ENCODE data around the gene ELFN1. TPM values are rescaled to one million over a fixed set of nuclear protein-coding genes. Genes with fewer than 3 reads are reported as not detected.

Gene ELFN1
- total RNA-seq, 1 donor from 2014 or later: 19.7 TPM

DNA sequence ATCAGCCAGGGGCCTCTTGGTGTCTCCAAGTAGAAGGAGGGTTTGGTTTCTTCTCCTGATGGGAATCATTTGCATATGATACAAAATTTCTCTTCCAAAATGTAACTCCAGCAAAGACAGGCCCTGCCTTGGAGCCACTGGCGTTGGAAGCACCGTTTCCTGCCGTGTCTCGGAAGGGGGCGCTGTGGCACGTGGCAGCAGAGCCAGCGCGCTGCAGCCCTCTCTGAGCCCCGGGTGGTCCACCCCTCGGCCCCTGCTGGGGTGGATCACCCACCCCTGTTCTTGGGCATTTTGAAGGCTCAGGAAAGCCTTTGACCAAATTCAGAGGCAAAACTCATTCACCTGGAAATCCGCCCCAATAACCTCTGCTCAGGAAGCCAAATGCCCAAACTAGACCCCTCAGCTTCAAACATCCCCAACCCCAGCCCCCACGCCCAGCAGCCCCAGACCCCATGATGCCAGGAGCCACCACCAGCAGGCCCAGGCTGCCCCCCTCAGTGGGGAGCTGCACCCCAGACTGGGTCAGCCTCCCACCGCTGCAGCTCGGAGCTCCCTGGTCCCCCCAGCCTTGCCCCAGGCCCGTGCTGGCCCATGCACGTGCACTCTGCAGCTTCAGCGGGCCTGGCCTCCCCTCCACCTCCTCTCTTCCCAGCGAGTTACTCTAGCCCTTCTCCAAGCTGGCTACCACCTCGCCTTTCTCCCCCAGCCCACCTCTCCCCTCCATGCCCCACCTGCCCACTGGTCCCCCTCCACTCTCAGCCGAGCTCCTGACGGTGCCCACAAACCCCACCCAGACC is 29.5 kb upstream of the ELFN1 start:
- Histone ChIP-seq H3K4me3 (ENCODE audit: insufficient read depth, low read depth, low read length) (no peak overlapping the region), H3K27ac (ENCODE audit: low read depth, low read length) (no peak overlapping the region), H3K27me3 (ENCODE audit: insufficient read depth, low read length) (peaks cover 10% of the 10 kb centered on the region), H3K79me2 (ENCODE audit: insufficient read depth, low read length) (no peaks in the 10 kb centered on the region), H3K9ac (ENCODE audit: low read length) (no peak overlapping the region), H3K36me3 (ENCODE audit: insufficient read depth, low read length) (no peaks in the 10 kb centered on the region), H3K9me3 (ENCODE audit: insufficient read depth, low read depth, low read length) (peaks cover 3% of the 10 kb centered on the region), H3K4me2 (ENCODE audit: low read length) (no peak overlapping the region), H3K4me1 (ENCODE audit: insufficient read depth, low read length) (no peaks in the 10 kb centered on the region), H2AFZ (ENCODE audit: low read depth, low read length) (no peak overlapping the region), H4K20me1 (ENCODE audit: insufficient read depth, low read length) (no peaks in the 10 kb centered on the region)
- H3K4me1 Mint-ChIP-seq (ENCODE audit: low read depth, unreplicated experiment): no peaks in the 10 kb centered on the region
- H3K27ac Mint-ChIP-seq (ENCODE audit: unreplicated experiment): no peak overlapping the region
- peaks cover 15% of the 10 kb centered on the region for H3K27me3 Mint-ChIP-seq (ENCODE audit: low read depth, unreplicated experiment)
- DNase-seq (ENCODE audit: low read depth): no peak
- H3K36me3 Mint-ChIP-seq (ENCODE audit: low read depth, unreplicated experiment): peaks cover 2% of the 10 kb centered on the region
- H3K4me3 Mint-ChIP-seq (ENCODE audit: unreplicated experiment): no peak overlapping the region
- no peak for FAIRE-seq
- TF ChIP-seq EZH2 (IDR thresholded peaks at IDR 0.05; ENCODE audit: insufficient read depth, low read length): no peak
- TF ChIP-seq, protein P1, sequence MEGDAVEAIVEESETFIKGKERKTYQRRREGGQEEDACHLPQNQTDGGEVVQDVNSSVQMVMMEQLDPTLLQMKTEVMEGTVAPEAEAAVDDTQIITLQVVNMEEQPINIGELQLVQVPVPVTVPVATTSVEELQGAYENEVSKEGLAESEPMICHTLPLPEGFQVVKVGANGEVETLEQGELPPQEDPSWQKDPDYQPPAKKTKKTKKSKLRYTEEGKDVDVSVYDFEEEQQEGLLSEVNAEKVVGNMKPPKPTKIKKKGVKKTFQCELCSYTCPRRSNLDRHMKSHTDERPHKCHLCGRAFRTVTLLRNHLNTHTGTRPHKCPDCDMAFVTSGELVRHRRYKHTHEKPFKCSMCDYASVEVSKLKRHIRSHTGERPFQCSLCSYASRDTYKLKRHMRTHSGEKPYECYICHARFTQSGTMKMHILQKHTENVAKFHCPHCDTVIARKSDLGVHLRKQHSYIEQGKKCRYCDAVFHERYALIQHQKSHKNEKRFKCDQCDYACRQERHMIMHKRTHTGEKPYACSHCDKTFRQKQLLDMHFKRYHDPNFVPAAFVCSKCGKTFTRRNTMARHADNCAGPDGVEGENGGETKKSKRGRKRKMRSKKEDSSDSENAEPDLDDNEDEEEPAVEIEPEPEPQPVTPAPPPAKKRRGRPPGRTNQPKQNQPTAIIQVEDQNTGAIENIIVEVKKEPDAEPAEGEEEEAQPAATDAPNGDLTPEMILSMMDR (IDR thresholded peaks at IDR 0.05; ENCODE audit: insufficient read depth, low read depth, low read length): no peak
- H3K9me3 Mint-ChIP-seq (ENCODE audit: unreplicated experiment): peaks cover 9% of the 10 kb centered on the region

DNA sequence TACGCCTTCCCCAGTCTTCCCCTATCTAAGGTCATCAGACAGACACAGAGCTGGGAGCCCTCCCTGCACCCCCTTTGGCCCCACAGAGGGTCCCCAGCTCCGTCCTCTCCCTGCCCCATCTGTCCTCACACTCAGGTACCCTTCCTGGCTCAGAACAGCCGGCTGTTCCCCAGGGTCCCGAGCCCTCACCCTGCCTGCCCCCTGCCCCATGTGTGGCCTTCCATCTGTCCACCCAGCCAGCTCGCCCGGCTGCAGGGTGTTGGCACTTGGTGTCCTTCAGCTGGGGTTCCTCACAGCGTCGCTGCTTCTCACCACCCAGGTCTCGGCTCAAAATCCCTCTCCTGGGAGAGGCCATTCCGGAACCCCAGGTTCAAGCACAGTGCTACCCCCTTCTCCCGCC is 28.9 kb upstream of the ELFN1 start:
- H3K27ac Mint-ChIP-seq (ENCODE audit: unreplicated experiment): no peak overlapping the region
- no peak for DNase-seq (ENCODE audit: low read depth)
- no peak overlapping the region for H2AFZ ChIP-seq (ENCODE audit: low read depth, low read length)
- H3K9me3 ChIP-seq (ENCODE audit: insufficient read depth, low read depth, low read length): peaks cover 3% of the 10 kb centered on the region
- peaks cover 10% of the 10 kb centered on the region for H3K27me3 ChIP-seq (ENCODE audit: insufficient read depth, low read length)
- no peak overlapping the region for H3K4me3 Mint-ChIP-seq (ENCODE audit: unreplicated experiment)
- H3K4me3 ChIP-seq (ENCODE audit: insufficient read depth, low read depth, low read length): no peak overlapping the region
- no peak overlapping the region for H3K27ac ChIP-seq (ENCODE audit: low read depth, low read length)
- no peak for FAIRE-seq
- peaks cover 2% of the 10 kb centered on the region for H3K36me3 Mint-ChIP-seq (ENCODE audit: low read depth, unreplicated experiment)
- no peak for TF ChIP-seq EZH2 (IDR thresholded peaks at IDR 0.05; ENCODE audit: insufficient read depth, low read length)
- TF ChIP-seq, protein P1 (IDR thresholded peaks at IDR 0.05; ENCODE audit: insufficient read depth, low read depth, low read length): no peak
- H3K27me3 Mint-ChIP-seq (ENCODE audit: low read depth, unreplicated experiment): peaks cover 15% of the 10 kb centered on the region
- H3K79me2 ChIP-seq (ENCODE audit: insufficient read depth, low read length): no peaks in the 10 kb centered on the region
- no peaks in the 10 kb centered on the region for H4K20me1 ChIP-seq (ENCODE audit: insufficient read depth, low read length)
- peaks cover 5% of the 10 kb centered on the region for H3K9me3 Mint-ChIP-seq (ENCODE audit: unreplicated experiment)
- H3K4me2 ChIP-seq (ENCODE audit: low read length): no peak overlapping the region
- no peaks in the 10 kb centered on the region for H3K36me3 ChIP-seq (ENCODE audit: insufficient read depth, low read length)
- no peak overlapping the region for H3K9ac ChIP-seq (ENCODE audit: low read length)
- H3K4me1 Mint-ChIP-seq (ENCODE audit: low read depth, unreplicated experiment): no peaks in the 10 kb centered on the region
- H3K4me1 ChIP-seq (ENCODE audit: insufficient read depth, low read length): no peaks in the 10 kb centered on the region

DNA sequence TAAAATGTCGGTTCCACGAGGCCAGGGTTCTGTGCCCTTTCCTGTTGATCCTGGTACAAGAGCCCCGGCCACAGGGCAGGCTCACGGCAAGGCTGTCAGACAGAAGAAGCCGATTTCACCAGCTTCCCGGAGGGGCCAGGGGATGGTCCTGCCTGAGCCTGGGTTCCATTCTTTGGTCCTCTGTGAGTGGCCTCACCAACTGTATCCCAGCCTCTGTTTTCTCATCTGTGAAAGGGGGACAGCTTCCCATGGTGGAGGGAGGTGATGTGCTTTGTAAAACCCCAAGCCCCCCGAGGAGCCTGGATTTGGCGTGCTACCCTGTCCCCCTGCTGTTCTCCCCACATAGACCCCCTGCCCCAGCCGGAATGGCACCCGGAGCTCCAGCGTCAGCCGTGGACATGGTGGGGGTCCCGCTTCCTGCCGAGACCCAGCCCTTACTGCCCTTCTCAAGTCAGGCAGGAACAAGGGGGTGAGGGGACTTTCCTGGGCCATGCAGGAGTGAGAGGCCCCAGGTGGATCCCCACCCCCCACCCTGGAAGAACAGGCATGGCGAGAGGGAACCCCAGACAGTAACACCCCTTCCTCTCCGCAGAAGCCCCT is 28.3 kb upstream of the ELFN1 start:
- Histone ChIP-seq H3K27ac (ENCODE audit: low read depth, low read length) (no peak overlapping the region), H3K27me3 (ENCODE audit: insufficient read depth, low read length) (peaks cover 10% of the 10 kb centered on the region), H3K9me3 (ENCODE audit: insufficient read depth, low read depth, low read length) (peaks cover 3% of the 10 kb centered on the region), H4K20me1 (ENCODE audit: insufficient read depth, low read length) (no peaks in the 10 kb centered on the region), H3K9ac (ENCODE audit: low read length) (no peak overlapping the region), H3K36me3 (ENCODE audit: insufficient read depth, low read length) (no peaks in the 10 kb centered on the region), H3K4me1 (ENCODE audit: insufficient read depth, low read length) (no peaks in the 10 kb centered on the region), H3K4me3 (ENCODE audit: insufficient read depth, low read depth, low read length) (no peak overlapping the region), H2AFZ (ENCODE audit: low read depth, low read length) (no peak overlapping the region), H3K4me2 (ENCODE audit: low read length) (no peak overlapping the region), H3K79me2 (ENCODE audit: insufficient read depth, low read length) (no peaks in the 10 kb centered on the region)
- H3K27ac Mint-ChIP-seq (ENCODE audit: unreplicated experiment): no peak overlapping the region
- TF ChIP-seq EZH2 (IDR thresholded peaks at IDR 0.05; ENCODE audit: insufficient read depth, low read length): no peak
- TF ChIP-seq, protein P1 (IDR thresholded peaks at IDR 0.05; ENCODE audit: insufficient read depth, low read depth, low read length): no peak
- peaks cover 2% of the 10 kb centered on the region for H3K36me3 Mint-ChIP-seq (ENCODE audit: low read depth, unreplicated experiment)
- H3K9me3 Mint-ChIP-seq (ENCODE audit: unreplicated experiment): peaks cover 5% of the 10 kb centered on the region
- H3K4me3 Mint-ChIP-seq (ENCODE audit: unreplicated experiment): no peak overlapping the region
- H3K4me1 Mint-ChIP-seq (ENCODE audit: low read depth, unreplicated experiment): no peaks in the 10 kb centered on the region
- FAIRE-seq: no peak
- DNase-seq (ENCODE audit: low read depth): no peak
- H3K27me3 Mint-ChIP-seq (ENCODE audit: low read depth, unreplicated experiment): peaks cover 16% of the 10 kb centered on the region

Data from astrocyte (in vitro differentiated cells and primary cell).